Posterior vena cava (tissue), 2 donors: ENCODE data around the gene SNX25. TPM values are rescaled to one million over a fixed set of nuclear protein-coding genes. Genes with fewer than 3 reads are reported as not detected.
"Not testable (repeated sequence)": the region's sequence is repeated elsewhere in the genome, so short reads cannot be mapped to it uniquely, and the experiment has no call there.

ENCODE experiments used
- DNase-seq: peaks from one replicate; pipeline ENCODE4 v3.0.0-alpha.2; 2020; ENCODE audit warnings: low spot score
- intact Hi-C, 2 donors: fragments of 100-400 bp; cut with DNase I; formaldehyde crosslinking; loops; one replicate each; pipeline versions ENCODE4 v1.14.1 to v1.14.2; 2022 to 2023
- total RNA-seq, 2 donors: library from RNA; stranded (reverse); fragmentation: NEBNext Ultra II Directional; extraction: Animal tissue kit (Norgen Biotek cat#: 25700); gene quantifications; one replicate each; pipeline ENCODE4 v1.2.1, GENCODE V29; 2021
- donor health status: DM: yes; HTN: yes; CAD: no.
- donor health status: DM: yes; HTN: yes; CAD: no.

SNX25 gene
- total RNA-seq, 2 donors from 2014 or later = 19.9 to 20.3 TPM

DNA sequence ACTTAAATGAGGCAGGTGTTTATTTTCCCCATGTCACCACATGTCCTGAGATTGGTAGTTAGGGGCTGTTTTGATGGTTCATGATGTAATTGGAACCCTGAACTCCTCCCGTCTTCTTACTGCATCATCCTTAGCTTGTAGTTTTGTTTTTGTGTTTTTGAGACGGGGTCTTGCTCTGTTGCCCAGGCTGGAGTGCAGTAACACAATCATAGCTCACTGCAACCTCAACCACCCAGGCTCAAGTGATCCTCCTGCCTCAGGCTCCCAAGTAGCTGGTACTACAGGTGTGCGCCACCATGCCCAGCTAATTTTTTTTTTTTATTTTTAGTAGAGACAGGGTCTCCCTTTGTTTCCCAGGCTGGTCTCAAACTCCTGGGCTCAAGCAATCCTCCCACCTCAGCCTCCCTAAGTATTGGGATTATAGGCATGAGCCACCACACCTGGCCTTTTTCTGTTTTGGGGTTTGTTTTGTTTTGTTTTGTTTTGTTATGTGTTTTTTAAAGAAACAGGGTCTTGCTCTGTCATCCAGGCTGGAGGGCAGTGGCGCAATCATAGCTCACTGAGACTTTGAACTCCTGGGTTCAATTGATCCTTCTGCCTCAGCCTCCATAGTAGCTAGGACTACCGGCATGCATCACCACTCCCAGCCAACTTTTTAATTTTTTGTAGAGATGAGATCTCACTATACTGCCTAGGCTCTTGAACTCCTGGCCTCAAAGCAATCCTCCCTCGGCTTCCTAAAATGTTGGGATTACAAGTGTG is 76.4 kb downstream of the SNX25 start:
- intact Hi-C loops = no loop called here
- no peak for DNase-seq

DNA sequence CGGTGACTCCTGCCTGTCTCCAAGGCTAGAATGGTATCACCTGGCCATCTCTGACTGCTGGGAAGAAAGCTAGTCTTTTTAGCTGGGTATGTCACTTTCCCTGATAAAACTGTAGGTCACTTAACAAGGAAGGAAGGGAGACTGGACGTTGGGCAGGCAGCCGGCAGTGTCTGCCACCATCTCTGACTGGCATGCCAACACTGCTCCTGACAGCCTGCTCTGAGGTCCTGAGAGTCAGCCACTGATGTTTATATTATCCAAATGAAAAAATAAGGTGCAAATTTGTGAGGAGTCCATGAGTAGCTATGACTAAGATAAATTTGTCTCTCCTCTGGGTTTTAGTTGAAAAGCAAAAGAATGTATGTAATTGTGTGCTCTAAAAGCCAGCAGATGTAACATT is 77.2 kb downstream of the SNX25 start:
- no peak for DNase-seq
- intact Hi-C loops = no loop called here

DNA sequence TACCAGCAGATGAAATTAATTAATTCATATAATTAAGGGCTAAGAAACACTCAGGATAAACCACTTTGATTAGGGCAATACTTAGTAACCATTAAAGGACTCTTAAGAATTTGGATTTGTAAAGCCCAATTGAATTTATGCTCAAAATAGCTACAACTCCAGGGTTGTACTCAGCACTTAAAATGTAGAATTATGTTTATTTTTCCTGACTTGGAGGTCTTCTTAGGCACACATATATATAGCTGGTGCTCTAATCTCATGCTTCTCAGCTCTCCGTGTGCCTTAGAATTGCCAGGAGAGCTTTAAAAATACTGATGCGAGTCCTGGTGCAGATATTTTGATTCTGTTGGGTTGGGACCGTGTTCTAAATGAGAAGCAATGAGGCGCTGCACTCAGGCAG is 77.6 kb downstream of the SNX25 start:
- no peak for DNase-seq
- intact Hi-C loops = no loop called here

DNA sequence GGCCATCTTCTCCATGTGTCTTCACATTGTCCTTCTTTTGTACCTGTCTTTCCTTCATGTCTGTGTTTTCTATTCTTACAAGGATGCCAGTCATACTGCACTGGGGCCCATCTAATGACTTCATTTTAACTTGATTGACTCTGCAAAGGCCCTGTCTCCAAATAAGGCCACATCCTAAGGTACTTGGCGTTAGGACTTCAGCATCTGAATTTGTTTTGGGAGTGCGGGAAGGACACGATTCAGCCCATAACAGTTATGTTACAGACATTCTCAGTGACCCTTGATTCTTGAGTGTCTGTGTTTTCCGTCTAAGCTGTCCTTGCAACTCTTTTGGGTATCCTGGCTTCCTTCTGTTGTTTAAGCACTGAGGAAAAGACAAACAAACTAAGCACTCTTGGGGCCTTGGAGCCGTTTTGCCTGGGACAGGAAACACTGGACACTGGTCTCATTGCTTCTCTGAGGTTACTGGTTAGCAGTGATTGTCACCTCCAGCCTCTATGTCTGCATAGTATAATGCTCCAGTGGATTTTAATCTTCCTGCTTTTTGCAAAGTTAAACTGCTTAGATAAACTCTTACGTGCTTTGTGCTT is 80.7 kb downstream of the SNX25 start:
- DNase-seq = no peak

GRCh38 chr4:185290656-185291055 is 81.3 kb downstream of the SNX25 start:
- intact Hi-C loops = no loop called here
- no peak for DNase-seq

More for the DNA sequence above, 80.7 kb downstream of the SNX25 start:
- intact Hi-C loops = no loop called here

DNA sequence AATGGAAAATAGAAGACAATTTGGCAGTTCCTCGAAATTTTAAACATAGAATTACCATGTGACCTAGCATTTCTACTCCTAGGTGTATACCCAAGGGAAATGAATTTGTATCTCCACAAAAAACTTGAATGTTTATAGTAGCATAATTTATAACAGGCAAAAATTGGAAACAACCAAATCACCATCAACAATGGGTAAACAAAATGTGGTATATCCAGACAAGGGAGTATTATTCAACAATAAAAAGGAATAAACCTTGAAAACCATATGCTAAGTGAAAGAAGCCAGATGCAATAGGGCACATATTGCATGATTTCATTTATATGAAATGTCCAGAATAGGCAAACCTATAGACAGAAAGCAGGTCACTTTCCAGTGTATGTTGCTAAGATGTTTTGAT is 83.8 kb downstream of the SNX25 start:
- intact Hi-C loops = no loop called here
- DNase-seq = no peak

GRCh38 chr4:185296665-185297460 is 87.5 kb downstream of the SNX25 start:
- DNase-seq = no peak
- intact Hi-C loops = no loop called here

DNA sequence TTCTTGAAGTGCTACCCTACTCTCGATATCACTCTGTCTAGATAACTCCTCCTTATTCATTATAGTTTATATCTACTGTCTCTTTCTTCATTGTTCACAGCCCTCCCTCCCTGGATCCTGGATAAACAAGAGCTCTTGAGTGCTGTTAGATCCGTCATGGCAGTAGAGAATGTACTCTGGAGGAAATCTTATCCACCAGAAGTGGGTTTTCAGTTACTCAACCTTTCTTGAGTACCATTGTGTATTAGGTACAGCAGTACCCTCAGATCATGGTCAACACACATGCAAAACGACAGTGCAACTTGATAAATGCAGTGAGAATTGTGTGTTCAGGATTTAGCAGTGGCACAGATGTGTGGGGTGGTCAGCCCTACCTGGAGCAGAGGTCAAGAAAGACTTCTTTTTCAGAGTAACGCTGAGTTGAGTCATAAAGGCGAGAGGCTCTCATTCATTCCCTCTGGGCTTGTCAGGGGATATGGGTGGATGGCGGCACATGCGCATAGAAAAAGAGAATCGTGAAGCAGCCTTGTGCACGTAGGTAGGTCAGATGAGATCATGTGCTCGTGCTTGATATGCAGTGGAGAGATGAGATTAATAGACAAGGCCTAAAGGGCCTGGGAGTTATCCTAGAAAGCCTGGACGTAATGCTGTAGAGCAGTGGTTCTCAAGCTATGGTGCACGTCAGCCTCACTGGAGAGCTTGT is 89.5 kb downstream of the SNX25 start:
- intact Hi-C loops = no loop called here
- no peak for DNase-seq

DNA sequence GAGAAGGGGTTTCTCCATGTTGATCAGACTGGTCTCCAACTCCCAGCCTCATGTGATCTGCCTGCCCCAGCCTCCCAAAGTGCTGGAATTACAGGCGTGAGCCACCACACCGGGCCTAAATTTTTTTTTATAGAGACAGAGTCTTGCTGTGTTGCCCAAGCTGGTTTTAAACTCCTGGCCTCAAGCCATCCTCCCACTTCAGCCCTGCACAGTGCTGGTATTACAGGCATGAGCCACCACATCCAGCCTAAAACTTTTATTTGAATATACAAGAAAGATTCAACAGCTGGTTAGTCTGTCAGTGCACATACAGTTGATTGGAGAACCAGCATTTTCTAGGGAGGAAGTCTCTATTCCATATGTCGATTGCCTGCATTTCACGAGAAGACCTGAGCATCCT is 95.1 kb downstream of the SNX25 start:
- intact Hi-C loops = no loop called here
- DNase-seq = no peak

DNA sequence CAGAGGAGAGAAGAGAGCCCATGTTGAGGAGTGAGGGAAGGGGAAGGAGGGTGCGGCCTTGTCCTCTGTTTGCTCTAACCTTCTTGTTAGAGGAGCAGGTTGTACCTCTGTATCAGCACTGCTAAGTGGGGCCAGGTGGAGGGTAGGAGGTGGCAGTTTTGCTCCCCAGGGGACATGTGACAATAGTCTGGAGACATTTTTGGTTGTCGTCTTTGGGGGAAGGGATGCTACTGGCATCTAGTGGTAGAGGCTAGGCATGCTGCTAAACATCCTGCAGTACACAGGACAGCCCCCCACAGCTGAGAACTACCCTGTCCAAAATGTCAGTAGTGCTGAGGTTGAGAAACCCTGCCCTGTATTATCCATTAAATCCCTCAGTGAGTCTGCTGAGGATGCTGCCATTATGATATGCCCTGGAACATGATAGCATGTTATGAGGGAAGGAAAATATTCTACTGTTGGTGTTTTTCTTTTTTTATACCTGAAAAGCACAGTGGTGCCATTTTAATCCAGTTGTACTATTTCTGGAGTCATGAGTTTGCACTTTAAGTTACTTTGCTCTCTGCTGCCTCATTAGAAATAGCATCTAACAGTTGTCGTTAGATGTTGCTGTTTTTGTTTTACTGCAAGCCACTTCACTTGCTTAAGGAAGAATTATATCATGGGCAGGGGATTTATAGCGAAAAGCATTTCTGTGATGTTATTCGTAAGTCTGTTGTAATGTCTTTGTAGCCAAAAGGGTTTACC is 95.7 kb downstream of the SNX25 start:
- intact Hi-C loops = no loop called here
- DNase-seq = no peak

DNA sequence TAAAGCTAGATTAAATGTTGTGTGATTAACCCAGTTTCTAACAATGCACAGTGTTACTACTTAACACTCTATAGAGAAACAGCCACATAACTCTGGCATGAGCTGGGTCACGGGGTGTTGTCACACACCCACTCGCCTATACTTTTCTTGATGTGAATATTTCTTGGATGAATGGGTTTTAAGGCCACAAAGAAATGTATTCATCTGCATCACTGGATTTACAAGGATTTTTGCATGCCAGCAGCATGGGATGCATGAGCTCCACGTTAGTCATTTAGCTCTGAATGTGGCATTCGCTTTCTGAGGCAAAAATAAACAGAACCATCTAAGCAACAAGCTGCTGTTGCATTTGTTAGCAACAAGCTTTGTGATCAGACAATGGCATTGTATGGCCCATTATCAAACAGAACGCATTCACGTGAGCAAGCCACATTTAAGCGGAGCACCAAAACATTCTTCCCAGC is 96.6 kb downstream of the SNX25 start:
- no peak for DNase-seq
- intact Hi-C loops = no loop called here

- intact Hi-C loops = no loop called here
- no peak for DNase-seq
Observed at GRCh38 chr4:185307136-185307950, 97.9 kb downstream of the SNX25 start.

- intact Hi-C loops = no loop called here
- DNase-seq = no peak
Observed at GRCh38 chr4:185309770-185310169, 100.4 kb downstream of the SNX25 start.

GRCh38 chr4:185311113-185311888 is 101.9 kb downstream of the SNX25 start:
- intact Hi-C loops = no loop called here
- DNase-seq = no peak

DNA sequence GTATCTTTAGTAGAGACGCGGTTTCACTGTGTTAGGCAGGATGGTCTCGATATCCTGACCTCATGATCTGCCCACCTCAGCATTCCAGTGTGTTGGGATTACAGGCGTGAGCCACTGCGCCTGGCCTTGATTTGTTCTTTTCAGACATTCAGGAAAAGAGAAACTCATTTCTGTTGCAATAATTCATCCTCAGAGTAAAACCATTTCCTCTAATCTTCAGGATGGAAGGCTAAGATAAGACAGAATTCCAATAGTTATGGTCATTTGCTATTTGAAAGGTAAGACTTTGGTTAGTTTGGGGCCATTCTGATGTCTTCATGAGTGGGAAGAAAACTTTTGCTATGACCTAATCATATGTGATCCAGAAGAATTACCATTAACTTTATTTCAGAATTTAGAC is 103.3 kb downstream of the SNX25 start:
- intact Hi-C loops = no loop called here
- DNase-seq = no peak

DNA sequence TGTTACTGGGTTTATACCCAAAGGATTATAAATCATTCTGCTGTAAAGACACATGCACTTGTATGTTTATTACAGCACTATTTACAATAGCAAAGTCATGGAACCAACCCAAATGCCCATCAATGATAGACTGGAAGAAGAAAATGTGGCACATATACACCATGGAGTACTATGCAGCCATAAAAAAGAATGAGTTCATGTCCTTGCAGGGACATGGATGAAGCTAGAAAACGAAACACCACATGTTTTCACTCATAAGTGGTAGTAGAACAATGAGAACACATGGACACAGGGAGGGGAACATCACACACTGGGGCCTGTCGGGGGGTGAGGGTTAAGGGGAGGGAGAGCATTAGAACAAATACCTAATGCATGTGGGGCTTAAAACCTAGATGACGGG is 108.1 kb downstream of the SNX25 start:
- intact Hi-C loops, DNase-seq: not testable (repeated sequence)

GRCh38 chr4:185317880-185318279 is 108.5 kb downstream of the SNX25 start:
- DNase-seq = no peak
- intact Hi-C loops = no loop called here

GRCh38 chr4:185318679-185319078 is 109.3 kb downstream of the SNX25 start:
- no peak for DNase-seq
- intact Hi-C loops = no loop called here
